Neural cell (in vitro differentiated cells): ENCODE results near the gene KLHL30. TPM values are rescaled to one million over a fixed set of nuclear protein-coding genes. Genes with fewer than 3 reads are reported as not detected.

Experiments used
- H2AFZ ChIP-seq: fragments of 200-600, 300-800 bp; sonication (generic), shearing (Covaris generic); 2 replicates; pipeline ENCODE4 v1.6.0; 2014; ENCODE audit warnings: low read depth, mild to moderate bottlenecking, antibody characterized with exemption, low read length, moderate library complexity
- H3F3A ChIP-seq: fragments of 200-600 bp; shearing (Covaris generic); 2 replicates; pipeline ENCODE4 v1.6.1; 2016; ENCODE audit warnings: mild to moderate bottlenecking, moderate library complexity, mixed read lengths, antibody characterized with exemption, low read length; ENCODE audit not compliant: insufficient read depth, poor library complexity, severe bottlenecking
- H3K27ac ChIP-seq: fragments of 200-600, 300-800 bp; sonication (generic), shearing (Covaris generic); 2 replicates; pipeline ENCODE4 v1.5.1; 2014; ENCODE audit warnings: mild to moderate bottlenecking, low read length, moderate library complexity
- H3K27me3 ChIP-seq: fragments of 300-800, 200-600 bp; sonication (generic), shearing (Covaris generic); 2 replicates; pipeline ENCODE4 v1.6.0; 2014; ENCODE audit warnings: mild to moderate bottlenecking, low read depth, low read length, moderate library complexity; ENCODE audit not compliant: insufficient read depth
- H3K36me3 ChIP-seq: fragments of 300-800, 200-600 bp; sonication (generic), shearing (Covaris generic); 2 replicates; pipeline ENCODE4 v1.5.1; 2014; ENCODE audit warnings: mild to moderate bottlenecking, antibody characterized with exemption, low read length, moderate library complexity; ENCODE audit not compliant: insufficient read depth
- H3K4me2 ChIP-seq: fragments of 300-800, 200-600 bp; sonication (generic), shearing (Covaris generic); 2 replicates; pipeline ENCODE4 v1.6.0; 2014; ENCODE audit warnings: mild to moderate bottlenecking, low read length
- H3K4me3 ChIP-seq: fragments of 300-800, 200-600 bp; sonication (generic), shearing (Covaris generic); 2 replicates; pipeline ENCODE4 v1.5.1; 2014; ENCODE audit warnings: mild to moderate bottlenecking, low read length, moderate library complexity
- H3K79me2 ChIP-seq: fragments of 200-600 bp; shearing (Covaris generic); replicated peaks from 2 replicates; pipeline ENCODE4 v1.6.0; 2014; ENCODE audit warnings: mild to moderate bottlenecking, low read length, moderate library complexity; ENCODE audit not compliant: insufficient read depth
- H3K9ac ChIP-seq: fragments of 300-800, 200-600 bp; sonication (generic), shearing (Covaris generic); 2 replicates; pipeline ENCODE4 v1.6.1; 2016; ENCODE audit warnings: mild to moderate bottlenecking, low read length, mixed read lengths
- H3K9me2 ChIP-seq: fragments of 200-600 bp; shearing (Covaris generic); 2 replicates; pipeline ENCODE4 v1.6.1; 2016; ENCODE audit warnings: mild to moderate bottlenecking, low read length, mixed read lengths; ENCODE audit not compliant: insufficient read depth
- H3K9me3 ChIP-seq: fragments of 200-600, 300-800 bp; sonication (generic), shearing (Covaris generic); 2 replicates; pipeline ENCODE4 v1.6.1; 2016; ENCODE audit warnings: mild to moderate bottlenecking, mixed run types, low read length, moderate library complexity, mixed read lengths
- H4K20me1 ChIP-seq: fragments of 200-600 bp; shearing (Covaris generic); 2 replicates; pipeline ENCODE4 v1.6.1; 2016; ENCODE audit warnings: mild to moderate bottlenecking, mixed run types; ENCODE audit not compliant: insufficient read depth
- EP300 ChIP-seq: fragments of 450-650 bp; conservative IDR thresholded peaks from 2 replicates; pipeline ENCODE4 v1.6.1; 2014; ENCODE audit warnings: antibody characterized with exemption, mild to moderate bottlenecking, moderate library complexity; ENCODE audit not compliant: poor library complexity, severe bottlenecking
- EZH2 ChIP-seq: fragments of 200-600, 300-800 bp; shearing (Covaris generic), sonication (generic); IDR thresholded peaks from 2 replicates; pipeline ENCODE4 v1.6.1; 2014; ENCODE audit warnings: antibody characterized with exemption, low read length, borderline replicate concordance, mild to moderate bottlenecking; ENCODE audit not compliant: insufficient read depth, poor library complexity, severe bottlenecking
- MXI1 ChIP-seq: fragments of 450-650 bp; conservative IDR thresholded peaks from 2 replicates; pipeline ENCODE4 v1.6.1; 2014; ENCODE audit warnings: antibody characterized with exemption, mild to moderate bottlenecking; ENCODE audit not compliant: poor library complexity, severe bottlenecking
- POLR2AphosphoS5 ChIP-seq: IDR thresholded peaks from 2 replicates; pipeline ENCODE4 v1.6.1; 2012
- RAD21 ChIP-seq: fragments of 450-650 bp; conservative IDR thresholded peaks from 2 replicates; pipeline ENCODE4 v1.6.1; 2014; ENCODE audit warnings: antibody characterized with exemption, mild to moderate bottlenecking, moderate library complexity
- SMC3 ChIP-seq: fragments of 450-650 bp; conservative IDR thresholded peaks from 2 replicates; pipeline ENCODE4 v1.6.1; 2014; ENCODE audit warnings: antibody characterized with exemption, mild to moderate bottlenecking, moderate library complexity; ENCODE audit not compliant: poor library complexity
- TAF1 ChIP-seq: IDR thresholded peaks from 2 replicates; pipeline ENCODE4 v1.6.1; 2012; ENCODE audit warnings: low read depth
- polyA plus RNA-seq: library from polyadenylated mRNA; depleted of rRNA; stranded (reverse); fragments of >200 nt; gene quantifications from 2 replicates; pipeline ENCODE4 v1.2.3, GENCODE V29; 2014
- TF ChIP-seq, protein P1 (sequence below): IDR thresholded peaks from 2 replicates; pipeline ENCODE4 v1.6.1; 2012; ENCODE audit warnings: borderline replicate concordance
- TF ChIP-seq, protein P2 (sequence below): fragments of 450-650 bp; IDR thresholded peaks from 2 replicates; pipeline ENCODE4 v1.5.1; 2014; ENCODE audit warnings: antibody characterized with exemption, mild to moderate bottlenecking, moderate library complexity; ENCODE audit not compliant: poor library complexity, severe bottlenecking

The KLHL30 gene
- polyA plus RNA-seq, 1 donor from 2014 or later, result not detected

DNA sequence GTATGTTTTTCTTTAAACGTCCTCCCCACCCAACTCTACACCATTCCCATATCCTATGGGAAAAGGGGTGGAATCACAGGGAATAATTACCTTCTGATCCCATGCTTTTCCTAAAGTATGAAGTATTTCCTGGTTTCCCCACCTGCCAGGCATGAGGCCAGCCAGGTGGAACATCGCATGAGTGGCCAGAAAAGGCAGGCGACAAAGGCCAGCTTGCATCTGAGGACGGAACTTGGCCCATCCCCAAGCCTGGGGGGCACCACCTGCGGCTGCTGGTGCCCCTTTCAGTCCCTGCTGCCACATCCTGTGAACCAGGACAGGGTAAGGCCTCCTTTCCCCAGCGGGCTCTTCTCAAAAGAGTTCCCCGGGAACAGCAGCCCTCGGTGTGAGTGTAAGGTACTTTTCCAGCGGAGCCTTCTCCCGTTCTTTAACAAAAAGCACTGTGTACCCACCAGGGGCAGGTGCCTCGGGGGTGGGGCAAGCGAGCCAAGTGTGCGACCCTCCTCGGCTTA lies 19.1 kb downstream of the KLHL30 start:
- H3K4me2 ChIP-seq, result no peak overlapping the region
- no peak overlapping the region for H3K4me3 ChIP-seq
- peaks cover 28% of the 10 kb centered on the region for H3K27me3 ChIP-seq

GRCh38 chr2:238158018-238158508 lies 19.6 kb downstream of the KLHL30 start:
- TF ChIP-seq, protein P1, sequence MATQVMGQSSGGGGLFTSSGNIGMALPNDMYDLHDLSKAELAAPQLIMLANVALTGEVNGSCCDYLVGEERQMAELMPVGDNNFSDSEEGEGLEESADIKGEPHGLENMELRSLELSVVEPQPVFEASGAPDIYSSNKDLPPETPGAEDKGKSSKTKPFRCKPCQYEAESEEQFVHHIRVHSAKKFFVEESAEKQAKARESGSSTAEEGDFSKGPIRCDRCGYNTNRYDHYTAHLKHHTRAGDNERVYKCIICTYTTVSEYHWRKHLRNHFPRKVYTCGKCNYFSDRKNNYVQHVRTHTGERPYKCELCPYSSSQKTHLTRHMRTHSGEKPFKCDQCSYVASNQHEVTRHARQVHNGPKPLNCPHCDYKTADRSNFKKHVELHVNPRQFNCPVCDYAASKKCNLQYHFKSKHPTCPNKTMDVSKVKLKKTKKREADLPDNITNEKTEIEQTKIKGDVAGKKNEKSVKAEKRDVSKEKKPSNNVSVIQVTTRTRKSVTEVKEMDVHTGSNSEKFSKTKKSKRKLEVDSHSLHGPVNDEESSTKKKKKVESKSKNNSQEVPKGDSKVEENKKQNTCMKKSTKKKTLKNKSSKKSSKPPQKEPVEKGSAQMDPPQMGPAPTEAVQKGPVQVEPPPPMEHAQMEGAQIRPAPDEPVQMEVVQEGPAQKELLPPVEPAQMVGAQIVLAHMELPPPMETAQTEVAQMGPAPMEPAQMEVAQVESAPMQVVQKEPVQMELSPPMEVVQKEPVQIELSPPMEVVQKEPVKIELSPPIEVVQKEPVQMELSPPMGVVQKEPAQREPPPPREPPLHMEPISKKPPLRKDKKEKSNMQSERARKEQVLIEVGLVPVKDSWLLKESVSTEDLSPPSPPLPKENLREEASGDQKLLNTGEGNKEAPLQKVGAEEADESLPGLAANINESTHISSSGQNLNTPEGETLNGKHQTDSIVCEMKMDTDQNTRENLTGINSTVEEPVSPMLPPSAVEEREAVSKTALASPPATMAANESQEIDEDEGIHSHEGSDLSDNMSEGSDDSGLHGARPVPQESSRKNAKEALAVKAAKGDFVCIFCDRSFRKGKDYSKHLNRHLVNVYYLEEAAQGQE, result no peak
- TF ChIP-seq MXI1, result no peak
- no peak for TF ChIP-seq RAD21
- Histone ChIP-seq H4K20me1 (no peaks in the 10 kb centered on the region), H3K9me2 (no peaks in the 10 kb centered on the region), H3F3A (no peaks in the 10 kb centered on the region), H3K9me3 (no peaks in the 10 kb centered on the region), H3K79me2 (no peaks in the 10 kb centered on the region), H3K9ac (no peak overlapping the region), H3K36me3 (no peaks in the 10 kb centered on the region), H3K27me3 (peaks cover 33% of the 10 kb centered on the region), H2AFZ (no peak overlapping the region), H3K4me3 (no peak overlapping the region), H3K27ac (no peak overlapping the region), H3K4me2 (no peak overlapping the region)

More for the DNA sequence above, 19.1 kb downstream of the KLHL30 start:
- Histone ChIP-seq H3K27ac (no peak overlapping the region), H3K79me2 (no peaks in the 10 kb centered on the region), H4K20me1 (no peaks in the 10 kb centered on the region), H3F3A (no peaks in the 10 kb centered on the region), H3K9ac (no peak overlapping the region), H3K36me3 (no peaks in the 10 kb centered on the region), H3K9me3 (no peaks in the 10 kb centered on the region), H2AFZ (no peak overlapping the region), H3K9me2 (no peaks in the 10 kb centered on the region)
- TF ChIP-seq SMC3 (no peak), MXI1 (no peak), TAF1 (no peak), RAD21 (no peak), EZH2 (no peak), POLR2AphosphoS5 (no peak), EP300 (no peak)
- TF ChIP-seq, protein P2, sequence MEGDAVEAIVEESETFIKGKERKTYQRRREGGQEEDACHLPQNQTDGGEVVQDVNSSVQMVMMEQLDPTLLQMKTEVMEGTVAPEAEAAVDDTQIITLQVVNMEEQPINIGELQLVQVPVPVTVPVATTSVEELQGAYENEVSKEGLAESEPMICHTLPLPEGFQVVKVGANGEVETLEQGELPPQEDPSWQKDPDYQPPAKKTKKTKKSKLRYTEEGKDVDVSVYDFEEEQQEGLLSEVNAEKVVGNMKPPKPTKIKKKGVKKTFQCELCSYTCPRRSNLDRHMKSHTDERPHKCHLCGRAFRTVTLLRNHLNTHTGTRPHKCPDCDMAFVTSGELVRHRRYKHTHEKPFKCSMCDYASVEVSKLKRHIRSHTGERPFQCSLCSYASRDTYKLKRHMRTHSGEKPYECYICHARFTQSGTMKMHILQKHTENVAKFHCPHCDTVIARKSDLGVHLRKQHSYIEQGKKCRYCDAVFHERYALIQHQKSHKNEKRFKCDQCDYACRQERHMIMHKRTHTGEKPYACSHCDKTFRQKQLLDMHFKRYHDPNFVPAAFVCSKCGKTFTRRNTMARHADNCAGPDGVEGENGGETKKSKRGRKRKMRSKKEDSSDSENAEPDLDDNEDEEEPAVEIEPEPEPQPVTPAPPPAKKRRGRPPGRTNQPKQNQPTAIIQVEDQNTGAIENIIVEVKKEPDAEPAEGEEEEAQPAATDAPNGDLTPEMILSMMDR, result no peak
- TF ChIP-seq, protein P1, result no peak
